IPS DF 19.7 (cell line): Measurements from ENCODE around the gene CHST14.

Experiments
- DNase-seq: peaks from one replicate; pipeline ENCODE4 v3.0.0-alpha.2; 2013; ENCODE audit warnings: low read depth, low spot score

Gene CHST14

GRCh38 chr15:40470423-40471104 is at the start of gene CHST14:
Gene CHST14, plus strand, starts transcription at chr15:40470984. Its CDS starts 230 bp downstream, at chr15:40471214.
- peak; percentile 42 for DNase-seq

- DNase-seq: no peak
Measured at GRCh38 chr15:40421246-40422157, 49.3 kb upstream of the CHST14 start.

DNA sequence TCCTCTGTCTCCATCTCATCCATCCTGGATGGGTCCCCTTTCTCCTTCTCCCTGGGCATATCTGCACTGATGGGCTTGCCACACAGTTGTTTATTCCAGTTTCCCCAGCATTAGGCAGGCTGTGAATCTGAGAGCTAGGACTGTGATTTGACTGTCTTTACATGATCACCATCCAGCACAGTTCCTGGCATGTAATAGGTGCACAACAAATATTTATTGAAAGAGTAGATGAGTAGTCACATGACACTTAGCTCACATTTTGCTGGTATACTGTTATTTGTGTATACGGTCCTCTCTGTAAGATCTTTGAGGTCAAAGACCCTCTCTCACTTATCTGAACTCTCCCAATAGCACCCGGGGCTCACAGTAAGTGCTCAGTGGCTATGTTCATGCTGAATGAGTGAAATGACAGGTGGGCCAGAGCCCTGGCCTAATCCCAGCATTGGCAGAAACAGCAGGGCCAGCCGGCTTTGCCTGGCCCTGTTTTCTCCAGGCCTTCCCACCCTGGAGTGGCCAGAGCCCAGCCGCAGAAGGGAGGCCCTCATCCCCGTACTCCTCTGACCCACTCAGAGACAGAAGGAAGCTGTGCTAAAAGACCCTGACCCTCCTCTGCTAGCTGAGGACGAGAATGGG is 46.2 kb upstream of the CHST14 start:
- DNase-seq: no peak

DNA sequence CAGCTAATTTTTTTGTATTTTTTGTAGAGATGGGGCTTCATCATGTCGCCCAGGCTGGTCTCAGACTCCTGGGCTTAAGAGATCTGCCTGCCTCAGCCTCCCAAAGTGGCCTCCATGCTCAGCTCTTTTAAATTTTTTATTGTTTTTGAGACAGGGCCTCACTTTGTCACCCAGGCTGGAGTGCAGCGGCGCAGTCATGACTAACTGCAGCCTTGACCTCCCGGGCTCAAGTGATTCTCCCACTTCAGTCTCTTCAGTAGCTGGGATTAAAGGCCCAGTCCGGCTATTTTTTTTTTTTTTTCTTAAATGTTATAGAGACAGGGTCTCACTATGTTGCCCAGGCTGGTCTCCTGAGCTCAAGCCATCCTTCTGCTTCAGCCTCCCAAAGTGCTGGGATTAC is 45.1 kb upstream of the CHST14 start:
- DNase-seq: no peak

- no peak for DNase-seq
Measured at GRCh38 chr15:40427188-40427587, 43.6 kb upstream of the CHST14 start.

- DNase-seq: no peak
Measured at GRCh38 chr15:40428185-40428584, 42.6 kb upstream of the CHST14 start.

GRCh38 chr15:40429068-40429710 is 41.6 kb upstream of the CHST14 start:
- no peak for DNase-seq

DNA sequence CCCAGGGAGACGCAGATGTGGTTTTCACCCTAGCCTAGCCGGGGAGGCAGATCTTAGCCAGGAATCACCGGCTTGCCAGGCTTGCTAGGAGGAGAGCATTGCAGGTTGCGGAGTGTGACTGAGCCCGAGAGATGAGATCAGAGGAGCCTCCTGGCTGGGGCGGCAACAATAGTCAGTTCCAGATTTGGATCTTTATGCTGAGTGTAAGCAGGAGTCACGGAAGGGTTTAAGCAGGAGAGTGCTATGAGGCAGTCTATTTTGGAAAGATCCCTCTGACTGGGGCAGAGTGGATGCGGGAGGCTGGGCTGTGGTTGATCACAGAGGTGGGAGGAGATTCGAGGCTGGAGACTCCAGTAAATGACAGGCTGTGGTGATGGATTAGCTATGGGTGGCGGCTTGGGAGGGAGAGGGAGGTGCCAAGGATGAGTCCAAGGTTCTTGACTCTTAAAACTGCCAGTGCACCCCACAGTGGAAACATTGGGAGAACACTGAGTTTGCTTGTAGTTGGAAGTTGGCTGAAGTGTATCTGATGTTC is 40.4 kb upstream of the CHST14 start:
- no peak for DNase-seq

DNA sequence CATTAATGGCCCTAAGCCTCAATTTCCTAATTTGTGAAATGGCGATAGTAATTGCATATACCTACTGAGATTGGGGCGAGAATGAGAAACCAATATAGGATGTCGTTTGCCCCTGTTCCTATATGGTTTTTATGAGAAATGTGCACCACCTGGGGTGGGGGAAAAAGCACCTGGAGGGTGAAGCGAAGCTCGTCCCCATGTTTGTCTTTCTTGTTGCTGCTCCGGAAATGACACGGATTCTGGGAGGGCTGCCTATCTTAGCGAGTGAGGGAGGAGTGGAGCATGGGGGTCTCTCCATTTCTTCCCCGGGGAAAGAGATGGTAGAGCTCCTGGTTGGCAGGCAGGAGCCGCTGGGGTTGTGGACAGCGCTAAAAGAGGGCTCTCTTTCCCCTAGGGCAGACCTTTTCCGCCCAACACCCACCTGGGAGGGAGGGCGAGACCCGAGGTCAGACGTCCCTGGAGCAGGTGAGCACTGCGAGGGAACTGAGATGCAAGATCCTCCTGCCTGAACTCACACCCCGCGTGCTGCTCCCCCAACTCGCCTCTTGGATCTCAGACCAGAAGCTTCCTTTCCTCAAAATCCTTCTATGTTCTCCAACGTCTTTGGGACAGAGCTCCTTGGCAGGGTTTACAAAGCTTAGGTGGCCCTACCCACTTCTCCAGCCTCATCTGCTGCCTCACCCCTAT is 35.6 kb upstream of the CHST14 start:
- DNase-seq: no peak

GRCh38 chr15:40435710-40436089 is 35.1 kb upstream of the CHST14 start:
- DNase-seq: no peak

DNA sequence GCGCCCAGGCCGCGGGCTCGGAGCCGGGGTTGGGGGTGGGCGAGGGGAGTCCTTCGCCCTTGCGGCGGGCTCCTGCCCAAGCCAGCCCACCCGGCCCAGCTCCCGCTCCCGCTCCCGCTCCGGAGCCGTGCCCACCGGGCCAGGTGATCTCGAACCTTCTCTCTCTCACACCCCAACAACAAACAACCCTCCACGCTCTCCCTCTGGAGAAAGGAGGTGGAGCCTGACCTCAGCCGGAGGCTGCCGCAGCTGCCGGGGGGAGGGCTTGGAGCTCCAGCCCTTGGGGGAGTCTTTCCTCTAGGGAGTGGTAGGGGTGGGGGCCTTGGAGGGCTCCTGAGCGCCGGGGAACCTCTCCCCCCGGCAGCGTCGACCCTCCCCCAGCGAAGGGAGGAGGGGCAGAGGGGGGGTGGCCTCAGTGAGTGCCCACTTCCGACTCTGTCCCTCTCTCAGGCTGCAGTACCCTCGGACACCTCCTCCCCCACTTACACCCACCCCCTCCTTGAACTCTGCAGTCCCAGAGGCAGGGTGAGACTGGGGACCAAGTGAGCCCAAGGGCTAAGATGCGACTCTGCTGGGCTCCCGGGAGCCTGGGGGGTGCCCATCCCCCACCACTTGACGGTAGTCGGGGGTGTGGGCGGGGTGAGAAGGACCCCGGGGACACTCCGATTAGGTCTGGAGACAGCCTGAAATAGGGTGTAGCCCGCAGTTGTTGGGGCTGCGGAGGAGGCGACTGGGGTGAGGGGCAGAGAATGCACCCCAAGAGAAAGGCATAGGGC is 34.5 kb upstream of the CHST14 start:
- DNase-seq: no peak

- DNase-seq: no peak
Measured at GRCh38 chr15:40436892-40437751, 33.7 kb upstream of the CHST14 start.

- no peak for DNase-seq
Measured at GRCh38 chr15:40437752-40438687, 32.8 kb upstream of the CHST14 start.

GRCh38 chr15:40438712-40439111 is 32.1 kb upstream of the CHST14 start:
- DNase-seq: no peak

GRCh38 chr15:40439461-40439959 is 31.3 kb upstream of the CHST14 start:
- peak; percentile 75 for DNase-seq

- no peak for DNase-seq
Measured at GRCh38 chr15:40439960-40440742, 30.6 kb upstream of the CHST14 start.
